ENCODE results near the gene P2RY4.
A peak's percentile ranks its signal among the peaks of the same experiment; 100 is the strongest.
"Not testable (repeated sequence)": the region's sequence is repeated elsewhere in the genome, so short reads cannot be mapped to it uniquely, and the experiment has no call there.

The P2RY4 gene

GRCh38 chrX:70260104-70260503 lies at the start of gene P2RY4:
P2RY4 (minus strand) TSS chrX:70260204; CDS start chrX:70259624, 580 bp downstream.
- DNase-seq = no peak

GRCh38 chrX:70301716-70302115 lies 41.7 kb upstream of the P2RY4 start:
- no peak for DNase-seq

- no peak for DNase-seq
These were observed 33.6 kb upstream of the P2RY4 start for GRCh38 chrX:70293621-70294020.

GRCh38 chrX:70292788-70293187 lies 32.8 kb upstream of the P2RY4 start:
- no peak for DNase-seq

- DNase-seq = peak; percentile 71
These were observed 30.1 kb upstream of the P2RY4 start, which contains the start of the genes KIF4A and PDZD11 for GRCh38 chrX:70289793-70290770. KIF4A (plus strand) TSS chrX:70290104; CDS start chrX:70290459, 355 bp downstream. PDZD11 (minus strand) TSS chrX:70289927; CDS start chrX:70289341, 586 bp downstream.

- DNase-seq = no peak
These were observed 29.3 kb upstream of the P2RY4 start for GRCh38 chrX:70289168-70289792.

GRCh38 chrX:70281951-70282350 lies 21.9 kb upstream of the P2RY4 start, which contains the start of gene RAB41:
RAB41 (plus strand) TSS chrX:70282172; CDS start chrX:70282218, 46 bp downstream.
- no peak for DNase-seq

GRCh38 chrX:70280573-70280972 lies 20.6 kb upstream of the P2RY4 start:
- no peak for DNase-seq

GRCh38 chrX:70279081-70279480 lies 19.1 kb upstream of the P2RY4 start:
- DNase-seq = no peak

- not testable (repeated sequence) for DNase-seq
These were observed 14.0 kb upstream of the P2RY4 start for GRCh38 chrX:70274029-70274428.

GRCh38 chrX:70268034-70268433 lies 8.0 kb upstream of the P2RY4 start, which contains the start of gene ARR3:
ARR3 (plus strand) TSS chrX:70268334; CDS start chrX:70269386, 1,052 bp downstream.
- no peak for DNase-seq

- DNase-seq = no peak
These were observed 4.8 kb upstream of the P2RY4 start for GRCh38 chrX:70264784-70265183.

- DNase-seq = peak; percentile 30
These were observed 3.1 kb upstream of the P2RY4 start for GRCh38 chrX:70262952-70263567.

GRCh38 chrX:70257423-70258288 lies 2.3 kb downstream of the P2RY4 start:
- DNase-seq = no peak

- no peak for DNase-seq
These were observed 4.6 kb downstream of the P2RY4 start for GRCh38 chrX:70255452-70255851.

- no peak for DNase-seq
These were observed 5.1 kb downstream of the P2RY4 start for GRCh38 chrX:70254909-70255308.

GRCh38 chrX:70254063-70254400 lies 6.0 kb downstream of the P2RY4 start:
- no peak for DNase-seq

GRCh38 chrX:70253377-70254062 lies 6.5 kb downstream of the P2RY4 start:
- no peak for DNase-seq

- no peak for DNase-seq
These were observed 7.5 kb downstream of the P2RY4 start for GRCh38 chrX:70252491-70252890.

GRCh38 chrX:70247252-70247651 lies 12.8 kb downstream of the P2RY4 start:
- no peak for DNase-seq

- no peak for DNase-seq
These were observed 15.1 kb downstream of the P2RY4 start for GRCh38 chrX:70244881-70245280.

- DNase-seq = not testable (repeated sequence)
These were observed 16.4 kb downstream of the P2RY4 start for GRCh38 chrX:70243601-70244000.
